ENCODE results near the gene PRR13. TPM values are rescaled to one million over a fixed set of nuclear protein-coding genes. Genes with fewer than 3 reads are reported as not detected.

PRR13 gene, protein sequence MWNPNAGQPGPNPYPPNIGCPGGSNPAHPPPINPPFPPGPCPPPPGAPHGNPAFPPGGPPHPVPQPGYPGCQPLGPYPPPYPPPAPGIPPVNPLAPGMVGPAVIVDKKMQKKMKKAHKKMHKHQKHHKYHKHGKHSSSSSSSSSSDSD
- total RNA-seq = 76.1 and 115 TPM in 2 replicates

DNA sequence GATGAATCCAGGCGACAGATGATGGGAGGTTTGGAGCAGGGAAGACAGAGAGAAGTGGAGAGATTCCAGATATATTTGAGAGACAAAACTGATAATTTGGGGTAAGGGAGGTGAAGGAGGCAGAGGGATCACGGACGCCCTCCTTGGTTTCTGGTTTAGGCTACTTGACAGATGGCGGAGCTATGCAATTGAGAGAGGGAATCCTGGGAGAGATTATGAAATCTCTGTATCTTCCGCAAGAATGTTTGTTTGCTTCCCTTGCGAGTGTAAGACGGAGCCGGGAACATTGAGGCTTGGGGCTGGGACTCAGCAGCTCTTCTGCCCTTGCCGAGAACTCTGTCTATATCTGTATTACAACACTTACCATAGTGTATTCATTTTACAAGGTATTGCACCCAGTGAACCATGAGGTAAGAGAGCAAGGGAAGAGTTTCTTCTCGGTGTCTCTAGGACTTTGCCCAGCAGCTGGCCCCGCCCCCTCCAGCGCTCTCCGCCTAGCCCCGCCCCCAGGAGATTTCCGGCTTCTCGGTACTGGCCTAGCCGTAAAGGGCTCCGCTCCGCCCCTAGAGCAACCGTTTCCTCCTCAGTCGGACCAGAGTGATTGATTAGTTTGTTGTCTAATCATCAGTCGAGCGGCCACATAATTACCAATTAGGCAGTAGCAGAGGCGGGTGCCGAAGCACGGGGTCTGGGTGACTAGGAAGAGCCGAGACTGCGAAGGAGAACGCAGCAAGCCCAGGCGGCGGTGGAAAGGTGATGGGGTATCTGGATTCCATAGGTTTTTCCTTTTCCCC is at the start of gene PRR13:
Gene PRR13 (plus strand): TSS at position 695 of the 794 bp plus-strand sequence. CDS start 981 bp downstream, outside the sequence.

DNA sequence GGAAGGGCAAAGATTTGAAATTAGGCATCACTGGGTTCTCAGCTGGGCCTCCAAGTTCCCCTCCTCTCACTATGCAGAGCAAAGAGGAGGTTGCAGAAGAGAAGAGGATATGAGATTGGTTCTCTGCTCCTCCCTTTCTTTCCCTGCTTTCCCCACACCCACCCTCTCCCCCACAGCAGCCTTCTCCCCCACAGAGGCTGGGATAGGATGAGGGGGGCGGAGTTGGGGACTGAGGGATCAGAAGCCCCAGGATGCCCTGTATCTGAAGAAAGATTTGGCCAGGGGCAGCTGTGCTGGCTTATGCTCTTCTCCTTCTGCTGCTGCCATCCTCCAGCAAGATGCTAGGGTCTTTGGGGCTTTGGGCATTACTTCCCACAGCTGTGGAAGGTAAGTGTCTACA is 17.9 kb upstream of the PRR13 start, which contains the start of gene AMHR2:
Gene AMHR2 (plus strand): TSS at position 259 of the 400 bp plus-strand sequence. CDS start 80 bp downstream, at position 339.

DNA sequence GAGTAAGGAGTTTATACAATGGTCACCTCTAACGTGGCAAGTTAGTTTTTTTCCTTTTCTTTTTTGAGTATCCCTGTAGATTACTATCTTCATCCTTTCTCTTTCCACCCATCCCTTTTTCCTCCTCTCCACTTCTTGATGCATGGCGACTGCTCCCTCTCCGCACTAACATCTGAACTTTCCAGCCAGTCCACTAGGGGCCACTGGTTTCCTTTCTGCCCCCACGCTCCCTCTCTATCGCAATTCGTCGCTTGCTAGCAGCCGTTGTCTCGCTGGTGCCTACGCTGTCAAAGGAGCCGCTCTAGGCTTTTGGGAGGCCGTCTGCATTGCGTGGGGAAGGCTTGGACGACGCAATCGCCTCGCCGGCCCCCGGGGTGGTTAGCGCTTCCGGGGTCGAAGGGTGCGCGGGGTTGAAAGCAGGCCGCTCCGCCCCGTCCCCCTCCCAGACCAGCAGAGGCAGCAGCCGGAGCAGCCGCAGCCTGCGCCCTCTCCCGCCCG is 10.2 kb downstream of the PRR13 start, which contains the start of gene PCBP2:
Gene PCBP2 (plus strand): TSS at position 442 of the 498 bp plus-strand sequence. CDS start 2,699 bp downstream, outside the sequence.

Other genes with a start within 250 kb of the PRR13 start
- 0.30 and 0.80 TPM in 2 replicates for gene ITGB7, start 234.5 kb upstream of the PRR13 start, total RNA-seq
- gene RARG, start 209.5 kb upstream of the PRR13 start, total RNA-seq = 81.5 and 84.3 TPM in 2 replicates
- gene ESPL1, start 173.4 kb upstream of the PRR13 start, total RNA-seq = 14.8 and 22.2 TPM in 2 replicates
- gene PFDN5, start 146.2 kb upstream of the PRR13 start, total RNA-seq = 384 and 454 TPM in 2 replicates
- 41.8 and 63.4 TPM in 2 replicates for gene MYG1, start 142.0 kb upstream of the PRR13 start, total RNA-seq
- gene AAAS, start 120.1 kb upstream of the PRR13 start, total RNA-seq = 59.6 and 69.6 TPM in 2 replicates
- gene SP7, start 105.4 kb upstream of the PRR13 start, total RNA-seq = 0.13 TPM in 1 of 2 replicates, not detected in the other
- gene SP1, start 61.6 kb upstream of the PRR13 start, total RNA-seq = 27.6 and 28.9 TPM in 2 replicates
- not detected in 2 replicates for gene AMHR2, start 17.9 kb upstream of the PRR13 start, total RNA-seq
- 203 and 218 TPM in 2 replicates for gene PCBP2, start 10.4 kb downstream of the PRR13 start, total RNA-seq
- 5.8 and 6.9 TPM in 2 replicates for gene MAP3K12, start 57.7 kb downstream of the PRR13 start, total RNA-seq
- gene TARBP2, start 59.5 kb downstream of the PRR13 start, total RNA-seq = 43.9 and 45.5 TPM in 2 replicates
- gene NPFF, start 65.8 kb downstream of the PRR13 start, total RNA-seq = not detected in 2 replicates
- 16.0 and 18.7 TPM in 2 replicates for gene ATF7, start 184.6 kb downstream of the PRR13 start, total RNA-seq
- 426 and 518 TPM in 2 replicates for gene ATP5MC2, start 234.3 kb downstream of the PRR13 start, total RNA-seq

All from mammary microvascular endothelial cell (primary cell).